ENCODE results near the gene KIAA1217.
"Not testable (repeated sequence)": the region's sequence is repeated elsewhere in the genome, so short reads cannot be mapped to it uniquely, and the experiment has no call there.

The KIAA1217 gene

DNA sequence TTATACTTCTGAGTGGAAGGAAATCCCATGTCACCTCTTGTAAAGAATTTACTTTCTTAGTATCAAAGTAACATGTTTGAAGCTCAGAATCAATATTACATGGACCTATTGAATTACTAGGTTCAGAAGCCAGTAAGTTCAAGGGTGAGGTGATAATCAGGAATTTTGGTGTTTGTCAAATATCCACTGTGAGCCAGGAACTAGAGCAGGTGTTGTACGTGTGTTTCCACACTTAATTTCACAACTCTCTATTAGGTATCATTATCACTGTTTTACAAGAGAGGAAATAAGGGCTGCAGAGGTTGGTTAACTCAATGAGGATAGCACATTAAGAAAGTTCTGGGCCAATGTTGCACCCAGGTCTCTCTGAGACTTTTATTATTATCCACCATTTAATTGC is 130.4 kb downstream of the KIAA1217 start:
- DNase-seq (ENCODE audit: low read depth): no peak

DNA sequence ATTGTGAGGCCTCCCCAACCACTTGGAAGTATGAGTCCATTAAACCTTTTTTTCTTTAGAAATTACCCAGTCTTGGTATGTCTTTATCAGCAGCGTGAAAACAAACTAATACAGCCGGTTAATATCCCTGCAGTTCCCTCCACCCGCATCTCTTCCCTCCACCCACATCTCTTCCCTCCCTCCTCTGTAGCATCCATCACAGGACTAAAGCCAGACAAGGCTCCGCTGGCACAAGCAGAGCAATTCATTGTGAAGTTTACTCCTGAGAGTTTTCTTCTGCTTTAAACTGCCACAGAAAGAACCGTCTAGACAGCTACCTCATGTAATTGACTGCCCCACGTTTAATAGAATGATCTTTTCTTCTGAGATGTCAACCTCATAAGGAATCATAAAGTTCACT is 131.5 kb downstream of the KIAA1217 start:
- DNase-seq (ENCODE audit: low read depth): no peak

DNA sequence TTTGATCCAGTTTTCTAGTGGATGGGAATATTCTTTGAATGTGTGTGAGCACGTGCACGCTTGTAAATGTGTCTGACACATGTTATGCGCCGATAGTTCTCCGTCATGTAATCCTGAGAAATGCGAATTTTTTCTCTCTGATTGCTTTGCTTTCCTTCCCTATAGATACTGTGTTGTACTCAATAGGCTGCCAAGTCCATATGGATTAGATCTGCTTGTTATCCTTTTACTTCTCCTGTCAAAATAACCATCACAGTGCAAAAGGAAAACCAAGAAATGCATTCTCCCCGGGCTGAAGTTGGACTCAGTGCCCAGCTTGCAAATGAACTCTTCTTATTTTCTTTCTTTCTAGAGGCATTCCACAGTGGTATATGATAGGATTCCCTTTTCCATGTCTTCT is 131.9 kb downstream of the KIAA1217 start:
- DNase-seq (ENCODE audit: low read depth): no peak

DNA sequence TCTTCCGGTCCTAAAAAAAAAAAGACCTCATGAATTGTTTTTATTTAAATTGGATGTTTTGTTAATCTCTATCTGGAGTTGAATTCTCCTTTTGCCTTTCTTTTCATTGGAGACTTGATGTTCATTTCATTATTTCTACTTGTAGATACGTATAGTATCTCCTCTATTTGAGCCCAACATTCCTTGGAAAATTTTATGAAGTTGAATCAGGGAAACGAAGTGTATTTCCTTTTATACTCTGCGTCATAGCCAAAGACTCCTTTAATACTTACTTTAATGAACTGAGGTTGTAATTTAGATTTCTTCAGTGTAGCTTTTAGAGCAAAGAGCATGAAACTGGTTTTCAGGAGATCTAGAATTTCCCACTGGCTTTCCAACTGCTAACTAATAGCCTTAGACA is 132.4 kb downstream of the KIAA1217 start:
- no peak for DNase-seq (ENCODE audit: low read depth)

DNA sequence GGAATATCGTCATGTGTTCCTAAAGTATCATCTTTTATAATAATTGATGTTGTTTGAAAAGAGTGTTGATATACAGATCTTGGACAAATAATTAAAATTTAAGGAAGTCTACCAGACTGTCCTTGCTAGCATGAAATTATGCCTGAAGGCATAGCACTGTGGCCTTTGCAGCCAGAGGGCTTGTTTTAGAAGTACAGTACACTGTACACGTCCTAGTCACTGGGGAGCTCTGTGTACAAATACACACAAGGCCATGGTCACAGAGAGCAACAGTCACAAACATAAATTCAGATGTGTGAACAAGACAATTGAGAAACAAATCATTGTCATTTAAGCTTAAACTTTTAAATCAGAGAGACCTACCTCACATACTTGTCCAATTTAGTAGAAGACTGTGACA is 133.0 kb downstream of the KIAA1217 start:
- DNase-seq (ENCODE audit: low read depth): no peak

DNA sequence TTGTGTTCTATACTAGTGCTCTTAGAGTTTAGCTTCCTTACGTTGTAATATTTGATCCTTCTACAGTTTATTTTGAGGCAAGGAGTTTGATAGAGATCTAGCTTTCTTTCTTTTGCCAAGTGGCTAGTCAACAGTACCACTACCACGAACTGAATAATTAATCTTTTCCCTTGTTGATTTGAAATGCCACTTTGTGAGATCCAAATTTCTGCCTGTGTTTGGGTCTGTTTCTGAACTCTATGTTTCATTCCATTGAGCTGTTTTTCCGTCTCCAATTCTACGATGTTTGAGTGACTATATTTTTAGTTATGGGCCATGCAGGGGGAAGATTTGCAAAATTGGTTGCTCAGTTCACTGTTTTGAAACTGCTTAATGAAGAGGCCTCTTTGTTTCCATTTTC is 134.7 kb downstream of the KIAA1217 start:
- DNase-seq (ENCODE audit: low read depth): no peak

DNA sequence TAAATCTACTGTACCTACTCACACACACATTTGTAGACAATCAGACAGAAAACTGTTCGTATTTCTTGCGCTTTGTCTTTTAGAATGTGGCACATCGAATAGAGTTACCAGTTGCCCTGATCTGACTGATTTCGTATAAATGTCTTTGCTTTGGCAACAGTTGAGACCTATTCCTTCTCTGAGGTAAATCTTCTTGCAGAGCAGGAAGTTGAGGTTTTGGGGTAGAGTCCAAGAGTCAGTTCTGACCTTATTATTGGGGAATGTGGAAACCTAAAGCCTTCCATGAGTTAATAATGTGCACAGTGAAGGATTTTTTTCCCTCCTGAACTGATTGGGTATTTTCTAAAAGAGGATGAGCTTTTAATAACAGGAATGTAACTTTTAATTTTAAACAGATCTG is 135.3 kb downstream of the KIAA1217 start:
- DNase-seq (ENCODE audit: low read depth): no peak

DNA sequence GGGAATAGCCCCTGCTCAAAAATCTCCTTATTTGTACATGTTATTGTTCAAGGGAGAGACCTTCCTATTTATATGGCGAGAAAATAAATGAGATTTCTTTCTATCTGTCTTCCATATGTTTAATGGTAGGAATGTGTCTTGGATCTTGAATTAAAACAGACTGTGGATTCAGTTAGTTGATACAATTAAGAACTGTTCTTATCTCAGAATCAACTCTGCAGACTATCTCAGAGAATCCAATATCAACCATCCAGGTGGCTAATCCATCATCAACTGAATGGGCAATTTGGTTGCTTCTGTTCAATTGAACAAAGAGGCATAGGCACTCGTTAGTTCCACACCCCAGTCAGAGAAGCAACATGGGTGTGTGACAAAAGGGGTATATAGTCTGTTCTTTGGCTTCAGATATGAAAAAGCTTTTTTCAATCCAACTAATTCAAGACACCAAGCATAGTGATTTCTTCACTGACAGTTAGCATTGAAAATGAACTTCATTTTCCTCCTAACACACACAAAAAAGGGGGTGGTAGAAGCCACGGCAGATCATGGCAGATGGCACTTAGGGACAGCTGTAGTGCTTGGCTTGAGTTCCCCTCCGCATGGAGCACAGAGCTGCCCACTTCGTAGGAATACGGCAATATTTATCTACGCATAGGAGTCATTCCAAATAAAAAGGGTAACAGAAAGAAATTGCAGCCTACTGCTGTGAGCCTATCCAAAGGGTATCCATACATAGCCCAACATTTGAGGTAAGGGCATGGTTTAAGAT is 135.9 kb downstream of the KIAA1217 start:
- DNase-seq (ENCODE audit: low read depth): no peak

DNA sequence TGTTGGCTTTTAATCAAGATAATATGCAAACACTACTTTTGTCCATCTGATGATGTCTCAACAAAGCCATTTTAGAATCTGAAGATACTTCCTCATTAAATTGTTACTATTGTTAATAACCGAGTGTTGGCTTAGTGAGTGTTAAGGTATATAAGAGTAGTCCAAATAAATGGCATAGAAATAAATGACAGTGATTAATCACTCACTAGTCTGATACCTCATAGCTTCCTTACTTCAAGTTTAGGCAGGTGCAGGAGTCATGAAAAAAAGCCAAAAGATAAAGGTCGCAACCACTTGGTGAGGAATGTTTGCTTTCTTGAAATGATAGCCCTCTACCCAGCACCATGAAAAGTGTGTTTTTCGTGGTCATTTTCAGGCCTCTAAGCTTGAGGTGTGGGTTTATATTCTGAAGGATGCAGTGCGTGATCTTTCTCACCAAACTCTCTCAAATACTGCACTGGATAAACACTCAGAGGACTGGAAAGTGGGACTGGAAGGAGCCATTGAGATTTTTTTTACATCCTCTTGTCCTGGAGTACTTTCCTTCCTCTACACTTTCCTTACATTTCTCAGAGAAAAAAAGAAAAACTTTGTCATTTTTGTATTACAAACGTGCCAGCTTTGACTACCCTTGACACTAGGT is 138.1 kb downstream of the KIAA1217 start:
- DNase-seq (ENCODE audit: low read depth): no peak

DNA sequence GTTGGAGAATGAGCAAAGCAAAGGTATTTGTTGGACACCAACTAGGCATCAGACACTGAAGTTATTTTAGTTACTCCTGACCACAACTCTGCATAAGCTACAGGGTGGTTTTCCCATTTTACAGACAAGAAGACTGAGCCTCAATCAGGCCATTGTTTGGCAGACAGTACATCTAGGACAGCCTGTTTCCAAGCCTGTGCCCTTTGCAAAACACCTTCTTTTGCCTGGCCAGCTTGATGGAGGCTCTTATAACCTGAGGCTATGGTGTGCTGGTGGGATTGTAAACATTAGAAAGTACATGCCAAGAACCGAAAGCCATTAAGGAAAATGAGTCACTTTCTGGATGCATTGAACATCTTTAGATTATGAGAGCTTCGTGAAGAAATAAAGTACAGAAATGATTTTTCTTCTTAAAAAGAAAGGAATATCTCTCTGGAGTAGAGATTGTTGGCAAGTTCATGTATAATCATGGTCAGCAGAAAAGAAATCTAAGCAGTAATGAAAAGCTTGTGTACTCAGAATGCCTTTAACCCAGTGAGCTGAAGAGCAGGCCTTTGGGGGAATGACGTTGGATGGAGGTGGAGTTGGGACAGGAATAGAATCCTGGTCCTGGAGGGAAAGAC is 140.6 kb downstream of the KIAA1217 start:
- DNase-seq (ENCODE audit: low read depth): no peak

DNA sequence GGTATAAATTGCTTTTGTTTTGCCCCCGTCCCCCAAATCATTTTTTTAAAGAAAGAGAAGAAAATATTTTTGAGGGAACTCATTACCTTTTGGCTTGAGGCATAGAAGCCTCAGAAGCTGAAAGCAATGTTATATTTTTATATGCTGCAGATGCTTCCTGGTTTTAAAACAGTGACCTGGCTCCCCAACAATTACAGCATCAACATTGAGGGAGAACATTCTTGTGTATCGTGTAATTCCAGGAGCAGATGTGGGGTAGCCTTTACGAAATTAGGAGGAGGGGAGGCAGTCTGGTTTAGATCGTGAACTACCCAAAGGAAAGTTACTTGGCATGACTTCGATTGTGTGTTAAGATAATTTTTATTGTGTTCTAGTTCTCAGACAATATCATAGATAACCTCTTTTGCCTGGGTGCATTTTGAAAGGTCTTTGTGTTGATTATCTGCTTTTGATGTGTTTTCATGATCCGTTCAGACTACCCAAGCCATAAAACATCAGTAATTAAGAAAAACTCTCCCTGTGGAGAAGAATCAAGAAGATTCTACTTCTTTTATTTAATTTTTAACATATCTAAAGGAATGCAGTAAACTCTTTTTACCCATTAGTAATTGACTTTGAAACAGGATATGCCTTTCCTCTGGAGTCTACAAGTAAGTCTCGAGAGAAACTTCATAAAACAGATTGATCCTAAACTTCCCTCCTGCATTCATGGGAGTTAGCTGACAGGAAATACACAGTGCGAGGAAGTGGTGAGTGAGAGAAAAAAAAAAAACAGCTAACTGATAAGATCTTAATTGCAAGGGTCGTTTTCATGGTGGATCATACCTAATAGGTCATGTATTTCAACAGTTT is 141.4 kb downstream of the KIAA1217 start:
- DNase-seq (ENCODE audit: low read depth): no peak

DNA sequence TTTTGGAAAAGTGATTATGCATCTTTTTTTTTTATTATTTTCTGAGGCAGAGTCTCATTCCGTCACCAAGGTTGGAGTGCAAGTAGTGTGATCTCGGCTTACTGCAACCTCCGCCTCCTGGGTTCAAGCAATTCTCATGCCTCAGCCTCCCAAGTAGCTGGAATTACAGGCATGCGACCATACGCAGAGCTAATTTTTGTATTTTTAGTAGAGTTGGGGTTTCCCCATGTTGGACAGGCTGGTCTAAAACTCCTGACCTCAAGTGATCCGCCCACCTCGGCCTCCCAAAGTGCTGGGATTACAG is 141.9 kb downstream of the KIAA1217 start:
- not testable (repeated sequence) for DNase-seq (ENCODE audit: low read depth)

DNA sequence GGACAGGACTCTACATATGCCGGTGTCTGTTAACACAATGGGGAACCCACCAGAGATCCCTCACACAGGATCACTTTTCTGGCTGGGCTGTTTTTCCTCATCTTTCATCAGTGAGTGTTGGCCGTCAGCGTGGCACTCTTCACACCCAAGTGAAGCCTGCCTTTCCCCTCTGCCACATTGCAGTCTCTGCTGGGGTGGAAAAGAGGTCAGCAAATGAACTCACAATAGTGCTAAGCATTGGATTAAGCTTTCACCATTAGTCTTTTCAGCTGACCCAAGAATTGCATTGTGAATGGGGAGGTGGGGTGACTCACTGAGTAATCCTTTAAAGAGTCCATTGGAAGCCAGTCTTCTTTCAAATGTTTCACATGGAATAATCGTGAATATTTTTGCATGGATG is 143.0 kb downstream of the KIAA1217 start:
- no peak for DNase-seq (ENCODE audit: low read depth)

DNA sequence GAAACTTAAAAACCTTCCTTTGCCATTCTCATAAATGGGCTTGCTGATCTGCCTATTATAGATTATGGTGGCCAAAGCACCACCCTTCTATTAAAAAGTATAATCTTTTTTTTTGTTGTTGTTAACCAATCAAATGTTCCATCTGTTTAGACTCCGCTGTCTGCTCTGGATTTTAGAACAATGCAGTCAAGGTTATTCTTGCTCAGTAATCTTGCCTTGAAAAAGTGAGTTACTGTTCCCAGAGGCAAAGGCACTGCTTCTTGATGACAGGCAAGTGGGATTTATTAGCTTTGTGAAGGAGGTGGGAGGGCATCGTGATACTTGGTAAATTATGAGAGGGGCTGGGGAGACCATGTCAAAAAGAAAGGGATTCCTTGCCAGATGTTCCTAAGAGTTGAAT is 143.5 kb downstream of the KIAA1217 start:
- no peak for DNase-seq (ENCODE audit: low read depth)

DNA sequence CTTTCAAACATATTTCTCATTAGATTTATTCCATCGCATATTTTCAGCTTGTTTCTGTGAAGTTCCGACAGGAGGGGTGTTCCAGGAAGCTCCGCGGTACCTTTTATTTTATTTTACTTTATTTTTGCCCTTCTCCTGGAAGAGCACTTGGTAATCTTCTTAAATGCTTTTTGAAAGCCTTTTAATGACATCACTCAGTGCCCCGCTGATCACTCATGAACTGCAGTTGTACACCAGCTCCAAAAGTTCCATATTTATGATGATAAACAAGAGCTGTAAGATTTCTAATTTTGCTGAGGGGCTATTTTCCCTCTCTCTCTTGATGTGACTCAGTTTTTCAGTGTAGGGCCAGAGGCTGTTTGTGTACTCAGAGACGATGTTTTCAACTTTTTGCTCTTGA is 144.4 kb downstream of the KIAA1217 start:
- no peak for DNase-seq (ENCODE audit: low read depth)

DNA sequence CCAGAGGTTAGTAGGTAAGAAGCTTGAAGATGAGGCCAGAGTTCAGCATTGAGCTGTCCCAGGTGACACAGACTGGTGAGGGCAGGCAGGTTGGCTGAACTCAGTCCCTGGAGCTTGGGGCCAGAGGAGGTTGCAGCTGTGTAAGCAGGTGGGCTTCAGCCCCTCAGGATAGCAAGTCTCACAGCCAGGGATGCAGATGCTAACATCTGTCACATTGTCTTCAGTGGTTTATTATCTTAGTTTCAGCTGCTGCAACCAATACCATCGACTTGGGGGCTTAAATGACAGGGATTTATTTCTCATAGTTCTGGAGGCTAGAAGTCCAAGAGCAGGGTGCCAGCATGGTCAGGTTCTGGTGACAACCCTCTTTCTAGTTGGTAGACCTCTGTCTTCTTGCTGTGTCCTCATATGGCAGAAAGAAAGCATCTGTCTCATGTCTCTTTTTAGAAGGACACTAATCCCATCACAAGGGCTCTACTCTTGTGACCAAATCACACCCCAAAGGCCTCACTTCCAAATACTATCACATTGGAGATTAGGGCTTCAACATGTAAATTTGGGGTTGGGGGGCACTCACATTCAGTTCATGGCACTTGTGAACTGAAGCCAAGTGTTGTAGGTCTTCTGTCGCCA is 146.2 kb downstream of the KIAA1217 start:
- no peak for DNase-seq (ENCODE audit: low read depth)

DNA sequence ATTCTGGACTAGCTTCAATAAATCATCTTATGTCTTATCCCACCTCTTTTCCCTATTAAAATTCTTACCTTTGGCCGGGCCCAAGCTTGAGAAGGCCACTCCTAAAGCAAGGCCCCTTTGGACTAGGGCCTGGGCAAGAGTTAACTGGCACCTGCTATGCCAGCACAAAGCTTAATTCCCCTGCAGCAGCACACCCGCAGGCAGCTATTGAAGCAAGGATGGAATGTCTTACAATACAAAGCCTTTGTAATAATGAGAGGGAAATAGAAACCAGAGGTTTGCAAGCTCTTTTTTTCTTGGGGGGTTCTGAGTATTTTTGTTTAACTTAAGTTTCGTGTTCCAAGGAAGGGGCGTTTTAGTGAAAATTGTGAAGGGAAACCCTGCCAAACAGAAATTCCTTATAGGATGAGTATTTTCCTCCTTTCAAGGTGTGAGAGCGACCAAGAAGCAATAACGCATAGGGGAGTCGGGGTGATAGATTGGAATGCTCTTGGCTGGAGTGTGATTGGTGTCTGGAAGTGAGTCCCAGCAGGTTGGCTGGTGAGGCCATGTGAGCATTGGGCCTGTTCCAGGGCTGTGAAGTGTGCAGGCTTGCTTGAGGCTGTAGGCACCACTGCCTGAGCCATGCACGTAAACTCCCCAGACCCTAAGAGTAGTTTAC is 148.5 kb downstream of the KIAA1217 start:
- DNase-seq (ENCODE audit: low read depth): no peak

DNA sequence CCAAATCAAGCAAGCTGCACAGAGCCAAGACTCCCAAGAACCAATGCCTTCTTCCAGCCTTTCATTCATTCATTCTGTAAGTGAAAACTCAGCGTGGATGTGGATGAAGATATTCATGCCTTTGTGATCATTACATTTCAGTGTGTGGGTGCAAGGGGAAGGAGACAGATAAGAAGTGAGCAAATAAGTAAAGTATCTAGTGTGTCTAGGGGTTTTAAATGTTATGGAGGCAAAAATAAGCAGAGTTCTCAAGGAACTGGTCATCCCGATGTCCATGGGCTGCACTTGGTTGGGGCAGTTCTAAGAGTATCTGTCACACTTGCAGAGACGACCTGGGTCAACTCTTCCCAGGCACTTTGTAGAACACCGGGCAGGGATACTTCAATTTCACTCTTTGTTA is 149.1 kb downstream of the KIAA1217 start:
- no peak for DNase-seq (ENCODE audit: low read depth)

DNA sequence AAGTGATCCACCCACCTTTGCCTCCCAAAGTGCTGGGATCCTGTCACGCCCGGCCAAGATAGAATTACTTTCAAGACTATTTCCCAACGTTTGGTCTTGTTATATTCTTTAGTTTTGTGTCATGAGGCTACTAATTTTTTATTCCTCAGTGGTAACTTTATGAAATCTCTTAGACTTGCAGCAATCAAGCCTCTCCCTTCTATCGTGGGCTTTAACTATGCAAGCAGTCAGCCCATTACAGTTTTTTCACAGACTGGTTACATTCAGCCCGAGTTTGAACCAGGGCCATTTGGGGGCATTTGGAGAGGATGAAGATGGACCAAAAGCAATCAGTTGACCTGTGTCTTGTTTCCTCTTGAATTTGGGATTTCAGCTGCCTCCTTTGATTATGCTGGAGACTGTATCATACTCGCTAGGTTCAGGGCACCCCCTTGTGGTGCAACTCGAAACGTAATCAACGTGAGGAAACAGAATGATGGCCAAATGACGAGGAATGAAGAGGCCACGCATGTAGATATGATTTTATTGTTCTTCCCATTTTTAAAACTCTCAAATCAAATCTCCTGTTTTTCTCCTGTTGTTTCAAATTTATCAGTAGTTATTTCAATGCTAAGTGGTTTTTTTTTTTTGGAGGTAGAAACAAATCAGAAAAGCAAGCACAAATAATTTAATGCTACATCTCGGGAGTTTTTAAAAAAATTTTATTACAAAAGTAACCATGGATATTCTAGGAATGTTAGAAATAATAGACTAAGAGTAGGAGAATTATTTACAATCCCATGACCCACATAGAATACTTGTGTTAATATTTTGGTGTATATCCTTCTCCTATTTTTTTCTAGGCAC is 151.6 kb downstream of the KIAA1217 start:
- DNase-seq (ENCODE audit: low read depth): no peak

DNA sequence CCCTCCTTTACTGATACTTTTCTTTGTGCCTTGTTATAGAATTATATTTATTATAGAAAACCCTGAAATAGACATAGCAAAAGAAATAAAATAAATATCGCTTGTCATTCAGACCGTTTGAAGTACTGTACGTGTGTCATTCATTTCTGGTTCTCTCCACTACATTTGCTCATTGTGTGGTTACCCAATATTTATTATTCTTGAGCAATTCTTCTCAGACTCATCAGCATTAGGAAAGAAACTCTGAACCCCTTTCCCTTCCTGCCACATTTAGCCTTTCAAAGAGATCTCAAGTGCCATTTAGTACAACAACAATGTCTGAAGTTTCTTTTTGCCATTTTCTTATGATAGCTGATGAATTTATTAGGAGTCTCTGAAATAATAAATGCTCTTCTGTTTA is 154.1 kb downstream of the KIAA1217 start:
- no peak for DNase-seq (ENCODE audit: low read depth)

DNA sequence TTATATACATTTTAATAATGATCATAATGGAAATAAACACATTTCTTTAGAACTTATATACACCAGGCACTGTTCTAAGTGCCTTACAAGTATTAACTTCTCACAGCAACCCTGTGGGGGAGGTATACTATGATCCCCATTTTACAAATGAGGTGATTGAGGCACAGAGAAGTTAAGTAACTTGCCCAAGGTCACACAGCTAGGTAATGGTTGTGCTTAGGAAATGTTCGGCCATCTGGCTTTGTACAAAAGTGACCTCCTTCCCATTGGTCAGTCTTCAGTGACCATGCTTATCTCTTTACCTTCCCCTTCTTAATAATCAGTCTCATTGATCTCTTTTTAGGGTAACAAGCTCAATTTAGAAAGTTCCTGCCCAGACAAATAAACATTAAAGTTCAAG is 158.8 kb downstream of the KIAA1217 start:
- DNase-seq (ENCODE audit: low read depth): no peak
